MCF 10A (cell line): ENCODE results near the gene CNPY3. TPM values are rescaled to one million over a fixed set of nuclear protein-coding genes. Genes with fewer than 3 reads are reported as not detected.

ENCODE experiments used
- BruUV-seq: library from RNA; stranded (reverse); fragments of 400-500 nt; replicated peaks from 2 replicates; lab custom pipeline; 2021; lab: Mats Ljungman, UMichigan
- CTCF ChIA-PET: fragments of 300-600 bp; sonication (Branson Sonifier 250); formaldehyde crosslinking; extraction: SDS; loops from one replicate; lab custom pipeline; 2021; ENCODE audit warnings: antibody characterized with exemption, inconsistent platforms; lab: Yijun Ruan, JAX
- POLR2A ChIA-PET: fragments of 300-600, 350-650 bp; sonication (Branson Sonifier 250); formaldehyde crosslinking; extraction: SDS; loops from one replicate; lab custom pipeline; 2020; ENCODE audit warnings: antibody characterized with exemption, inconsistent platforms; lab: Yijun Ruan, JAX
- DNase-seq: peaks from one replicate; pipeline ENCODE4 v3.0.0-alpha.2; 2018; ENCODE audit not compliant: unreplicated experiment
- H3K27ac Mint-ChIP-seq: one replicate; pipeline ENCODE4 v1.8.0; 2022; ENCODE audit warnings: mild to moderate bottlenecking, low read depth, mixed read lengths; ENCODE audit not compliant: unreplicated experiment
- H3K27me3 Mint-ChIP-seq: one replicate; pipeline ENCODE4 v1.8.0; 2022; ENCODE audit warnings: mixed read lengths; ENCODE audit not compliant: insufficient read depth, unreplicated experiment
- H3K36me3 Mint-ChIP-seq: one replicate; pipeline ENCODE4 v1.8.0; 2022; ENCODE audit warnings: mild to moderate bottlenecking, moderate library complexity, mixed read lengths; ENCODE audit not compliant: insufficient read depth, unreplicated experiment
- H3K4me1 Mint-ChIP-seq: one replicate; pipeline ENCODE4 v1.8.0; 2022; ENCODE audit warnings: mixed read lengths; ENCODE audit not compliant: insufficient read depth, unreplicated experiment
- H3K4me3 Mint-ChIP-seq: one replicate; pipeline ENCODE4 v1.8.0; 2022; ENCODE audit warnings: mild to moderate bottlenecking, moderate library complexity, mixed read lengths; ENCODE audit not compliant: unreplicated experiment
- H3K9me3 Mint-ChIP-seq: one replicate; pipeline ENCODE4 v1.8.0; 2022; ENCODE audit warnings: mixed read lengths; ENCODE audit not compliant: unreplicated experiment
- intact Hi-C: fragments of 100-400 bp; cut with micrococcal nuclease; formaldehyde crosslinking; loops from 2 replicates; pipeline ENCODE4 v1.14.1; 2022
- total RNA-seq: library from RNA; stranded (reverse); gene quantifications from 2 replicates; pipeline ENCODE4 v1.2.3, GENCODE V29; 2022
- TF ChIP-seq, protein P1 (sequence below): fragments of 200-600 bp; IDR thresholded peaks from one replicate; pipeline ENCODE4 v1.8.0; 2022; ENCODE audit warnings: antibody characterized with exemption, mild to moderate bottlenecking; ENCODE audit not compliant: unreplicated experiment

CNPY3 gene
- total RNA-seq, 1 experiment from 2014 or later: 21.9 TPM

DNA sequence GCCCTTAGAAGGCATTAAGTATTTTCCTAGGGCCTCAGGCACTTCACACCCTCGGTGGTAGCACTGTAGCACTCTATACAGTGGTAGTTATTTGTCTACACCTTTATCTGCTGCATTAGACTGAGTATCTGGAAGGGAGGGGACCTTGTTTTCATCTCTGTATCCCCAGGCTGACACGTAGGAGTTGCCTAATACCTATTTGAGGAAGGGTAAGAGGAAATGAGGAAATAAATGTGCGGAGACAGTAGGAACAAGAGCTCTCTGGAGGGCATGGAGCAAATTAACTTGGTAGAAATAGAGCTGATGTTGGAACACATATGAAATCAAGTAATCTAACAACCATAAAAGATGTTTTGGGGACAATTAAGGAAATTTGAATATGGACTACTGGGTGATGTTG lies 3.9 kb downstream of the CNPY3 start:
- BruUV-seq: no TSS peak
- no peaks in the 10 kb centered on the region for H3K27me3 Mint-ChIP-seq
- intact Hi-C loops: no loop called here
- TF ChIP-seq, protein P1, sequence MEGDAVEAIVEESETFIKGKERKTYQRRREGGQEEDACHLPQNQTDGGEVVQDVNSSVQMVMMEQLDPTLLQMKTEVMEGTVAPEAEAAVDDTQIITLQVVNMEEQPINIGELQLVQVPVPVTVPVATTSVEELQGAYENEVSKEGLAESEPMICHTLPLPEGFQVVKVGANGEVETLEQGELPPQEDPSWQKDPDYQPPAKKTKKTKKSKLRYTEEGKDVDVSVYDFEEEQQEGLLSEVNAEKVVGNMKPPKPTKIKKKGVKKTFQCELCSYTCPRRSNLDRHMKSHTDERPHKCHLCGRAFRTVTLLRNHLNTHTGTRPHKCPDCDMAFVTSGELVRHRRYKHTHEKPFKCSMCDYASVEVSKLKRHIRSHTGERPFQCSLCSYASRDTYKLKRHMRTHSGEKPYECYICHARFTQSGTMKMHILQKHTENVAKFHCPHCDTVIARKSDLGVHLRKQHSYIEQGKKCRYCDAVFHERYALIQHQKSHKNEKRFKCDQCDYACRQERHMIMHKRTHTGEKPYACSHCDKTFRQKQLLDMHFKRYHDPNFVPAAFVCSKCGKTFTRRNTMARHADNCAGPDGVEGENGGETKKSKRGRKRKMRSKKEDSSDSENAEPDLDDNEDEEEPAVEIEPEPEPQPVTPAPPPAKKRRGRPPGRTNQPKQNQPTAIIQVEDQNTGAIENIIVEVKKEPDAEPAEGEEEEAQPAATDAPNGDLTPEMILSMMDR: no peak
- no peak overlapping the region for H3K4me3 Mint-ChIP-seq
- H3K36me3 Mint-ChIP-seq: peaks cover 48% of the 10 kb centered on the region
- H3K27ac Mint-ChIP-seq: no peak overlapping the region
- CTCF ChIA-PET: interaction anchor here (1.0 kb wide), 1 partner anchor 34 kb away, joined by 4 read pairs; no protein-coding TSS in a partner anchor
- DNase-seq: peak; percentile 32
- H3K4me1 Mint-ChIP-seq: peaks cover 39% of the 10 kb centered on the region
- POLR2A ChIA-PET: interaction anchor here (0.9 to 1.5 kb wide), 2 partner anchors 46 to 75 kb away, joined by 5 to 6 read pairs; partner anchors contain the start of gene PEX6
- no peaks in the 10 kb centered on the region for H3K9me3 Mint-ChIP-seq

DNA sequence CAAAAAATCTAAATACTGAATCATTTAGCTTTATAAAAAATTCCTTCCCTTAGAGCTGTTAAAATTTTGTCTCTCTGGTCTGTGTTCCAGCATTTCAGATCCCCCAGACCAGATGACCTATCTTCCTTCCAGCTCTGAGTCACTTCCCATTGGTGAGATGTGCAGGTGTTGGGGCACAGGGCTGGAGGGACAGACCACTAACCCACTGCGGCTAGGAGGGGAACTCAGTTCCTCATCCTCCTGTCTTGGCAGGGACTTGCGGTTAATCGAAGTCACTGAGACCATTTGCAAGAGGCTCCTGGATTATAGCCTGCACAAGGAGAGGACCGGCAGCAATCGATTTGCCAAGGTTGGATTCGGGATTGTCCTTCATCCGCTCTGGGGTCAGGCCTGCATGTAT lies 6.0 kb downstream of the CNPY3 start:
- H3K27ac Mint-ChIP-seq: no peak overlapping the region
- TF ChIP-seq, protein P1: no peak
- no peak for DNase-seq
- no TSS peak for BruUV-seq
- H3K4me3 Mint-ChIP-seq: no peak overlapping the region
- ChIA-PET POLR2A (interaction anchor here (0.5 to 0.6 kb wide), 2 partner anchors 8 to 235 kb away, joined by 3 read pairs; no protein-coding TSS in a partner anchor), CTCF (interaction anchor here (0.7 kb wide), 1 partner anchor 107 kb away, joined by 3 read pairs; no protein-coding TSS in a partner anchor)
- peaks cover 43% of the 10 kb centered on the region for H3K36me3 Mint-ChIP-seq
- intact Hi-C loops: no loop called here
- no peaks in the 10 kb centered on the region for H3K27me3 Mint-ChIP-seq
- no peaks in the 10 kb centered on the region for H3K9me3 Mint-ChIP-seq
- peaks cover 33% of the 10 kb centered on the region for H3K4me1 Mint-ChIP-seq

DNA sequence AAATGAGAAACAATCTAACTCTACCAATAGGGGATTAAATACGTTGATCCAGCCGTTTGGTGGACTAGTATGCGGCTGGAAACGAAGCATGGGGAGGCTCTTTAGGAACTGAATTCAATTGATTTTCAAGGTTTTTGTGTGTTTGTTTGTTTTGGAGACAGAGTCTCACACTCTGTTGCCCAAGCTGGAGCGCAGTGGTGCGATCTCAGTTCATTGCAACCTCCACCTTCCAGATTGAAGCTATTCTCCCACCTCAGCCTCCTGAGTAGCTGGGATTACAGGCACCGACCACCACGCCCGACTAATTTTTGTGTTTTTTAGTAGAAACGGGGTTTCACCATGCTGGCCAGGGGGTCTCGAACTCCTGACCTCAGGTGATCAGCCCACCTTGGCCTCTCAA lies 7.1 kb downstream of the CNPY3 start:
- peaks cover 45% of the 10 kb centered on the region for H3K36me3 Mint-ChIP-seq
- DNase-seq: no peak
- ChIA-PET CTCF (interaction anchor here (0.6 kb wide), 1 partner anchor 706 kb away, joined by 4 read pairs; no protein-coding TSS in a partner anchor), POLR2A (interaction anchor here (0.6 to 0.7 kb wide), 2 partner anchors 44 to 571 kb away, joined by 4 to 5 read pairs; no protein-coding TSS in a partner anchor)
- no peaks in the 10 kb centered on the region for H3K9me3 Mint-ChIP-seq
- peaks cover 23% of the 10 kb centered on the region for H3K4me1 Mint-ChIP-seq
- no peak overlapping the region for H3K4me3 Mint-ChIP-seq
- BruUV-seq: no TSS peak
- H3K27ac Mint-ChIP-seq: no peak overlapping the region
- TF ChIP-seq, protein P1: no peak
- no peaks in the 10 kb centered on the region for H3K27me3 Mint-ChIP-seq
- intact Hi-C loops: no loop called here

DNA sequence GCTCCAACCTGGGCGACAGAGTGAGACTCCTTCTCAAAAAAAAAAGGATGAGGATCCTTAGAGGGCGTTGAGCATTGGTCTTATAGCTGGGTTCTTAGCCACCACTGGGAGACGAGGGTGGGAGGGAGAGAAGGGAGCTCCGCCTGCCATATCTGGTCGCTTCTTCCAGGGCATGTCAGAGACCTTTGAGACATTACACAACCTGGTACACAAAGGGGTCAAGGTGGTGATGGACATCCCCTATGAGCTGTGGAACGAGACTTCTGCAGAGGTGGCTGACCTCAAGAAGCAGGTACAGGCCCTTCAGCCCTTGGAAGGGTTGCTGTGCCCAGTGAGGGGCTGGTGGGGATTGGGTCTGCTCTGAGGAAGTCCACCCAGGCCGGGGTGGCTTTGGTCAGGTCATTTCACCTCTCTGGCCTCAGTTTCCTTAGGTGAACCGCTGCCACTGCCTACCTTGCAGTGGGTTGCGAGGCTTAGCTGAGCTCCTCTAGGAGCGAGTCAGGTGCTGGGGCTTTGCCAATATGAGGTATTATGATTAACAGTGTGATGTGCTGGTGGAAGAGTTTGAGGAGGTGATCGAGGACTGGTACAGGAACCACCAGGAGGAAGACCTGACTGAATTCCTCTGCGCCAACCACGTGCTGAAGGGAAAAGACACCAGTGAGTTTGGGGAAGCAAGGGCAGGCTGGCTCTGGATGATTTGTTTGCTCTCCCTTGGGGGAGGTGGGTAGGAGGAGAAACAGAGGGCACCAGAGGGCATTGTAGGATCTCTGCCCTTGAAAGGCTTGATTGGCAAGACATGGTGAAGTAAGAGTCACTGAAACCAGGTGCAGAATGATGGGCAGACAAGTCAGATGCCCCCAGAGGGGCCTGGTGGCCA lies 8.5 kb downstream of the CNPY3 start:
- no peak for DNase-seq
- peaks cover 49% of the 10 kb centered on the region for H3K36me3 Mint-ChIP-seq
- ChIA-PET CTCF (interaction anchor here (0.6 to 0.7 kb wide), 4 partner anchors 41 to 355 kb away, joined by 3 to 4 read pairs (median 4); no protein-coding TSS in a partner anchor), POLR2A (interaction anchor here (0.5 to 1.3 kb wide), 7 partner anchors 8 to 1017 kb away, joined by 3 to 5 read pairs (median 3); partner anchors contain the start of genes KLC4, MED20, MRPL2 and PPP2R5D)
- no peak overlapping the region for H3K27ac Mint-ChIP-seq
- no peak overlapping the region for H3K4me3 Mint-ChIP-seq
- no TSS peak for BruUV-seq
- H3K9me3 Mint-ChIP-seq: no peaks in the 10 kb centered on the region
- H3K4me1 Mint-ChIP-seq: peaks cover 13% of the 10 kb centered on the region
- no peaks in the 10 kb centered on the region for H3K27me3 Mint-ChIP-seq
- TF ChIP-seq, protein P1: no peak
- intact Hi-C loops: no loop called here
